Urinary bladder (tissue), 4 donors: ENCODE results near the gene SEMA3C. TPM values are rescaled to one million over a fixed set of nuclear protein-coding genes. Genes with fewer than 3 reads are reported as not detected.

Experiments used
- DNase-seq: peaks from one replicate; pipeline ENCODE4 v3.0.0-alpha.2; 2015; ENCODE audit errors: extremely low spot score
- H3K27ac ChIP-seq: one replicate; pipeline ENCODE4 v1.5.1; 2013; ENCODE audit warnings: low read depth, mild to moderate bottlenecking, moderate library complexity
- H3K36me3 ChIP-seq: one replicate; pipeline ENCODE4 v1.6.1; 2013; ENCODE audit warnings: mild to moderate bottlenecking, moderate library complexity; ENCODE audit not compliant: insufficient read depth
- H3K4me1 ChIP-seq: one replicate; pipeline ENCODE4 v1.6.1; 2013; ENCODE audit warnings: mild to moderate bottlenecking, moderate library complexity; ENCODE audit not compliant: insufficient read depth
- H3K4me3 ChIP-seq: one replicate; pipeline ENCODE4 v1.5.1; 2013; ENCODE audit warnings: low read depth, low read length
- WGBS: extraction: QIAGEN DNeasy Blood & Tissue Kit; methylation state at CpG from one replicate; pipeline ENCODE4 v1.1.7; 2013; 5-methylcytosine and 5-hydroxymethylcytosine counted together
- polyA plus RNA-seq: library from polyadenylated mRNA; stranded (reverse); fragments of 200-250 nt; gene quantifications from one replicate; pipeline ENCODE4 v1.2.3, GENCODE V29; 2013
- total RNA-seq: library from RNA; depleted of rRNA; stranded (reverse); fragments of >200 nt; gene quantifications from one replicate; pipeline ENCODE4 v1.2.3, GENCODE V29; 2014
- donor health status: healthy with polysubstance abuse.
- donor health status: healthy.

SEMA3C gene
- total and polyA plus RNA-seq, 2 donors = 62.3 to 570 TPM

GRCh38 chr7:80890426-80891258, 28.2 kb downstream of the SEMA3C start:
- no peak overlapping the region for H3K4me3 ChIP-seq
- H3K27ac ChIP-seq = no peak overlapping the region
- H3K36me3 ChIP-seq = no peaks in the 10 kb centered on the region
- 30% methylated on average over 4 of the region's 4 CpGs for WGBS
- no peaks in the 10 kb centered on the region for H3K4me1 ChIP-seq
- no peak for DNase-seq

- Histone ChIP-seq H3K27ac (no peak overlapping the region), H3K4me1 (no peaks in the 10 kb centered on the region), H3K4me3 (no peak overlapping the region), H3K36me3 (no peaks in the 10 kb centered on the region)
- WGBS = 98% methylated on average over 1 of the region's 1 CpG
- DNase-seq = no peak
Observed at GRCh38 chr7:80889525-80889924, 29.3 kb downstream of the SEMA3C start.

- WGBS = 88% methylated on average over 2 of the region's 2 CpGs
- no peaks in the 10 kb centered on the region for H3K4me1 ChIP-seq
- H3K36me3 ChIP-seq = no peaks in the 10 kb centered on the region
- H3K27ac ChIP-seq = no peak overlapping the region
- H3K4me3 ChIP-seq = no peak overlapping the region
- no peak for DNase-seq
Observed at GRCh38 chr7:80885757-80886156, 33.1 kb downstream of the SEMA3C start.

GRCh38 chr7:80884511-80885195, 34.2 kb downstream of the SEMA3C start:
- H3K36me3 ChIP-seq = no peaks in the 10 kb centered on the region
- 37% methylated on average over 6 of the region's 6 CpGs for WGBS
- no peak overlapping the region for H3K27ac ChIP-seq
- H3K4me3 ChIP-seq = no peak overlapping the region
- no peak for DNase-seq
- no peaks in the 10 kb centered on the region for H3K4me1 ChIP-seq

GRCh38 chr7:80883154-80884025, 35.5 kb downstream of the SEMA3C start:
- no peak overlapping the region for H3K4me3 ChIP-seq
- H3K36me3 ChIP-seq = no peaks in the 10 kb centered on the region
- no peak overlapping the region for H3K27ac ChIP-seq
- no peaks in the 10 kb centered on the region for H3K4me1 ChIP-seq
- WGBS = 50% methylated on average over 2 of the region's 2 CpGs
- DNase-seq = no peak

- Histone ChIP-seq H3K4me1 (no peaks in the 10 kb centered on the region), H3K36me3 (no peaks in the 10 kb centered on the region), H3K27ac (no peak overlapping the region), H3K4me3 (no peak overlapping the region)
- DNase-seq = no peak
- WGBS = 87% methylated on average over 4 of the region's 4 CpGs
Observed at GRCh38 chr7:80882213-80882801, 36.5 kb downstream of the SEMA3C start.

- DNase-seq = no peak
- no peaks in the 10 kb centered on the region for H3K4me1 ChIP-seq
- no peak overlapping the region for H3K27ac ChIP-seq
- H3K36me3 ChIP-seq = no peaks in the 10 kb centered on the region
- 73% methylated on average over 1 of the region's 1 CpG for WGBS
- no peak overlapping the region for H3K4me3 ChIP-seq
Observed at GRCh38 chr7:80881351-80881900, 37.4 kb downstream of the SEMA3C start.

- no peaks in the 10 kb centered on the region for H3K4me1 ChIP-seq
- WGBS = 67% methylated on average over 5 of the region's 5 CpGs
- DNase-seq = no peak
Observed at GRCh38 chr7:80879849-80880248, 39.0 kb downstream of the SEMA3C start.

GRCh38 chr7:80876894-80877414, 41.9 kb downstream of the SEMA3C start:
- Histone ChIP-seq H3K4me3 (no peak overlapping the region), H3K36me3 (no peaks in the 10 kb centered on the region), H3K4me1 (no peaks in the 10 kb centered on the region), H3K27ac (no peak overlapping the region)
- DNase-seq = no peak
- whole genome bisulfite sequencing = 53% methylated on average over 5 of the region's 5 CpGs

More at GRCh38 chr7:80879849-80880248, 39.0 kb downstream of the SEMA3C start:
- Histone ChIP-seq H3K4me3 (no peak overlapping the region), H3K27ac (no peak overlapping the region), H3K36me3 (no peaks in the 10 kb centered on the region)

- Histone ChIP-seq H3K4me3 (no peak overlapping the region), H3K4me1 (no peaks in the 10 kb centered on the region), H3K36me3 (no peaks in the 10 kb centered on the region), H3K27ac (no peak overlapping the region)
- WGBS = 85% methylated on average over 9 of the region's 9 CpGs
- no peak for DNase-seq
Observed at GRCh38 chr7:80875537-80876120, 43.2 kb downstream of the SEMA3C start.

- H3K27ac ChIP-seq = no peak overlapping the region
- no peaks in the 10 kb centered on the region for H3K4me1 ChIP-seq
- DNase-seq = no peak
- WGBS = 83% methylated on average over 5 of the region's 5 CpGs
- H3K4me3 ChIP-seq = no peak overlapping the region
- no peaks in the 10 kb centered on the region for H3K36me3 ChIP-seq
Observed at GRCh38 chr7:80873140-80873539, 45.7 kb downstream of the SEMA3C start.

GRCh38 chr7:80871228-80871627, 47.6 kb downstream of the SEMA3C start:
- H3K27ac ChIP-seq = no peak overlapping the region

More at GRCh38 chr7:80871228-80871627, 47.6 kb downstream of the SEMA3C start:
- Histone ChIP-seq H3K4me3 (no peak overlapping the region), H3K36me3 (no peaks in the 10 kb centered on the region), H3K4me1 (no peaks in the 10 kb centered on the region)
- WGBS = 63% methylated on average over 2 of the region's 2 CpGs
- no peak for DNase-seq
